RWPE2 (cell line): Measurements from ENCODE around the gene GNLY.

Source experiments
- ATAC-seq: fragments of 200-7000 bp; cut with Tn5 transposase; 3 replicates; pipeline ENCODE4 v1.9.1; 2021; ENCODE audit warnings: low read depth
- DNase-seq: peaks from one replicate; pipeline ENCODE4 v3.0.0-alpha.2; 2020; ENCODE audit warnings: low spot score
- H3K27ac ChIP-seq: fragments of 450-650 bp; 2 replicates; pipeline ENCODE4 v1.5.1; 2017; ENCODE audit warnings: mild to moderate bottlenecking; ENCODE audit not compliant: poor library complexity, severe bottlenecking
- H3K27me3 ChIP-seq: fragments of 250-450 bp; sonication (Bioruptor Pico); 2 replicates; pipeline ENCODE4 v1.5.1; 2021; ENCODE audit warnings: mild to moderate bottlenecking, moderate library complexity; ENCODE audit not compliant: insufficient read depth, poor library complexity, severe bottlenecking
- H3K36me3 ChIP-seq: fragments of 250-450 bp; sonication (Bioruptor Pico); 2 replicates; pipeline ENCODE4 v1.5.1; 2020; ENCODE audit warnings: low read depth, mild to moderate bottlenecking, moderate library complexity
- H3K4me1 ChIP-seq: fragments of 250-450 bp; sonication (Bioruptor Pico); 2 replicates; pipeline ENCODE4 v1.5.1; 2021; ENCODE audit warnings: mild to moderate bottlenecking, moderate library complexity; ENCODE audit not compliant: insufficient read depth, poor library complexity, severe bottlenecking
- H3K4me3 ChIP-seq: fragments of 250-450 bp; sonication (Bioruptor Pico); 2 replicates; pipeline ENCODE4 v1.5.1; 2021; ENCODE audit warnings: mild to moderate bottlenecking, moderate library complexity; ENCODE audit not compliant: severe bottlenecking
- H3K9me3 ChIP-seq: fragments of 250-450 bp; sonication (Bioruptor Pico); 2 replicates; pipeline ENCODE4 v1.5.1; 2021; ENCODE audit warnings: mild to moderate bottlenecking, moderate library complexity; ENCODE audit not compliant: severe bottlenecking
- TF ChIP-seq, protein P1 (sequence below): fragments of 450-650 bp; IDR thresholded peaks from one replicate; pipeline ENCODE4 v1.5.1; 2017; ENCODE audit warnings: mild to moderate bottlenecking, moderate library complexity; ENCODE audit not compliant: poor library complexity, severe bottlenecking

The GNLY gene

DNA sequence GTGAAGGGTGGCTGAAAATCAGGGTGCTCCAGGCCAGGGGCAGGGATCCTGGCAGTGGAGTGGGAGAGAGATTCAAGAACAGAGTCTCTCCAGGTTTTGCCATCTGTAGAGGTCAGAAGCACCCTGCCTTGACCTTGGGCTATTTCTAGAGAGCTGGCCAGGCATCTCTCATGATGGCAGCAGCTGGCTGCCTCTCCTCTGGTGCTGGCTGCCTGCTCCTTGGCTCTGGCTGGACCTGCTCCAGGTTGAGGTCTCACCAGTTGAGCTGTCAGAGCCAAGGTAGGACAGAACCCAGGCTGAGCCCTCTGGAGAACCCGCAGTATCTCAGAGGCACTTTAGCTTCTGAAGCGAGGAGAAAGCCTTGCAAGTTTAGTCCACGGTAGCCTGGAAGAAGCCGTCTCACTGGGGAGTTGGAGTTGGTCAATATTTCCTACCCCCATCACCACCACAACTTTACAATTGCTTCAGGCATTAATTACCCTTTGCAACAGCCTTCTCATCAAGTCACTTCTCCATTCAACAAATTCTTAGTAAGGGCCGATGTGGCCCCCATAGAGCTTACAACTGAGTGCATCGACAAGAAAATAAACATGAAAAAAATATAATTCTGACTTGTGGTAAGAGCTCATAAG is 25.6 kb downstream of the GNLY start:
- Histone ChIP-seq H3K4me1 (no peaks in the 10 kb centered on the region), H3K4me3 (no peak overlapping the region), H3K9me3 (no peaks in the 10 kb centered on the region), H3K27me3 (no peaks in the 10 kb centered on the region), H3K36me3 (no peaks in the 10 kb centered on the region), H3K27ac (no peak overlapping the region)
- ATAC-seq (no peak), DNase-seq (no peak)
- TF ChIP-seq, protein P1, sequence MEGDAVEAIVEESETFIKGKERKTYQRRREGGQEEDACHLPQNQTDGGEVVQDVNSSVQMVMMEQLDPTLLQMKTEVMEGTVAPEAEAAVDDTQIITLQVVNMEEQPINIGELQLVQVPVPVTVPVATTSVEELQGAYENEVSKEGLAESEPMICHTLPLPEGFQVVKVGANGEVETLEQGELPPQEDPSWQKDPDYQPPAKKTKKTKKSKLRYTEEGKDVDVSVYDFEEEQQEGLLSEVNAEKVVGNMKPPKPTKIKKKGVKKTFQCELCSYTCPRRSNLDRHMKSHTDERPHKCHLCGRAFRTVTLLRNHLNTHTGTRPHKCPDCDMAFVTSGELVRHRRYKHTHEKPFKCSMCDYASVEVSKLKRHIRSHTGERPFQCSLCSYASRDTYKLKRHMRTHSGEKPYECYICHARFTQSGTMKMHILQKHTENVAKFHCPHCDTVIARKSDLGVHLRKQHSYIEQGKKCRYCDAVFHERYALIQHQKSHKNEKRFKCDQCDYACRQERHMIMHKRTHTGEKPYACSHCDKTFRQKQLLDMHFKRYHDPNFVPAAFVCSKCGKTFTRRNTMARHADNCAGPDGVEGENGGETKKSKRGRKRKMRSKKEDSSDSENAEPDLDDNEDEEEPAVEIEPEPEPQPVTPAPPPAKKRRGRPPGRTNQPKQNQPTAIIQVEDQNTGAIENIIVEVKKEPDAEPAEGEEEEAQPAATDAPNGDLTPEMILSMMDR = no peak

DNA sequence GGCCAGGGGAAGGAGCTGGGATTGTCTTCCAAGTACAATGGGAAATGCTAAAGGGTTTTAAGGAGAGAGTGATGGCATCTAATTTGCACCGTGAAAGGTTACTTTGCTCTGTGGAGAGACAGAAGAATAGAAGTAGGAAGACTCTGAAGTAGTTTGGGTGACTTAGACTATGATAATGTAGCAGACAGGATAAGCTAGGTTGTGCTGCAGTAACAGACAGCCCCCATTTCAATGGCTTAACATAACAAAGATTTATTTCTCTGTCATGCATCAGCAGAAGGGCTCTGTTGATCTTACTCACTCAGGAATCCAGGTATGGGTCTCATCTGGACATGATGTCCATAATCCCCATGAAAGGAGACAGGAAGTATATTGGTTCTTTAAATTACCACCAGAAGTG is 26.4 kb downstream of the GNLY start:
- TF ChIP-seq, protein P1 = no peak
- Histone ChIP-seq H3K4me1 (no peaks in the 10 kb centered on the region), H3K27me3 (no peaks in the 10 kb centered on the region), H3K27ac (no peak overlapping the region), H3K36me3 (no peaks in the 10 kb centered on the region), H3K9me3 (no peaks in the 10 kb centered on the region), H3K4me3 (no peak overlapping the region)
- DNase-seq (no peak), ATAC-seq (no peak)

DNA sequence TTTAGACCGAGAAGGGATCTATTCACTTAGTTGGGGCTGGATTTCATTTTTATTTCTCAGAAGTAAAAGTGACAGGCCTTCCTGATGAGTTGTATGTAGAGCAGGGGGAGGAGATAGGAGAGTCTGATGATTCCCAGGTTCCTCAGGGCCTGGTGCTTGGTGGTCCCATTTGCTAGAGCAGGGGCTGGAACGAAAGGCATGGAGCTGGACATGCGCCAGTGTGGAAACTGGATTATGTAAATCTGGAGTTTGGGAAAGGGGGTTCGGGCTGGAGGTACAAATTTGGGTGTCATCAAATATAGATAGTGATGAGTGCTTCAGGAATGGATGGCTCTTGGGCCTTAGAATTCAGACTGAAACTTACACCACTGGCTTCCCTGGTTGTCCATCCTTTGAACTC is 27.5 kb downstream of the GNLY start:
- Histone ChIP-seq H3K27ac (no peak overlapping the region), H3K36me3 (no peaks in the 10 kb centered on the region), H3K27me3 (no peaks in the 10 kb centered on the region), H3K9me3 (no peaks in the 10 kb centered on the region), H3K4me3 (no peak overlapping the region), H3K4me1 (no peaks in the 10 kb centered on the region)
- no peak for ATAC-seq
- TF ChIP-seq, protein P1 = no peak
- DNase-seq = no peak

DNA sequence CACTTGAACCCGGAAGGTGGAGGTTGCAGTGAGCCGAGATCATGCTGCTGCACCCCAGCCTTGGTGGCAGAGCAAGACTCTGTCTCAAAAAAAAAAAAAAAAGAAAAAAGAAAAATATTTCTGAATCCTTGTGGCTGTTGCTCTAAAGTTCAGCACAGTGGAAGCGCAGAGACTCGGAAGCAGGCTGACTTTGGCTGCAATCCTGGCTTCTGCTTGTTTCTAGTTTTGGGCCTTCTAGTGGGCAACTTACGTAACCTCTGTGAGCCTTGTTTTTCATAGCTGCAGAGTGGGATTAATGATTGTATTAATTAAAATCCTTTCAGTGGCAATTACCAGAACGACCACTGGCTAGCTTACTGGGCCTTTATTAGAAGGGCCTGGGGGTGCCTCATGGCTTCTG is 28.4 kb downstream of the GNLY start:
- Histone ChIP-seq H3K4me1 (no peaks in the 10 kb centered on the region), H3K9me3 (no peaks in the 10 kb centered on the region), H3K27ac (no peak overlapping the region), H3K4me3 (no peak overlapping the region), H3K36me3 (no peaks in the 10 kb centered on the region), H3K27me3 (no peaks in the 10 kb centered on the region)
- DNase-seq = no peak
- ATAC-seq = no peak
- TF ChIP-seq, protein P1 = no peak

DNA sequence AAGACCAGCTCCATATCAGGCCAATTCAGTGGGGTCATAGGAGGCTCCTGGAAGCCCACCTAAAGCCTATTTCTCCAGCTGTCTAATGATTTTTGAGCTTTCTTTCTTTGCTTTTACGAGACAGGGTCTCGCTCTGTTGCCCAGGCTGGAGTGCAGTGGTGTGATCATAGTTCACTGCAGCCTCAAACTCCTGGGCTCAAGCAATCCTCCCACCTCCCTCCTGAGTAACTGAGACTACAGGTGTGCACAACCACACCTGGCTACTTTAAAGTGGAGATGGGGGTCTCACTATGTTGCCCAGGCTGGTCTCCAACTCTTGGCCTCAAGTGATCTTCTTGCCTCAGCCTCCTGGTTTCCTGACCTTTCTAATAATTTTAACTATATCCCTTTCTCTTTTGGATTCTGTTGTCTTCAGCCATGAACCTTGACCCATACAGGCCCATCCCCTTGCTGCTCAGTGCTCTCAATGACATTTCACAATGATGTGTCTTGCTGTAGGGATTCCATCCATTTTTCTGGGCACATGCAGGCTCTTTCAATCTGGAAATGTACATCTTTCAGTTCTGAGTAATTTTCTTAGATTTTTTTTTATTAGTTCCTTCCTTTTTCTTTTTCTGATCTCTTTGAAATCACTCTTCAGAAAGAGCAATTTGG is 29.7 kb downstream of the GNLY start:
- TF ChIP-seq, protein P1 = no peak

More for the DNA sequence above, 29.7 kb downstream of the GNLY start:
- Histone ChIP-seq H3K4me3 (no peak overlapping the region), H3K36me3 (no peaks in the 10 kb centered on the region), H3K27me3 (no peaks in the 10 kb centered on the region), H3K4me1 (no peaks in the 10 kb centered on the region), H3K9me3 (no peaks in the 10 kb centered on the region), H3K27ac (no peak overlapping the region)
- no peak for ATAC-seq
- DNase-seq = no peak
